ENCODE results near the gene ARHGEF4.

ARHGEF4 gene

DNA sequence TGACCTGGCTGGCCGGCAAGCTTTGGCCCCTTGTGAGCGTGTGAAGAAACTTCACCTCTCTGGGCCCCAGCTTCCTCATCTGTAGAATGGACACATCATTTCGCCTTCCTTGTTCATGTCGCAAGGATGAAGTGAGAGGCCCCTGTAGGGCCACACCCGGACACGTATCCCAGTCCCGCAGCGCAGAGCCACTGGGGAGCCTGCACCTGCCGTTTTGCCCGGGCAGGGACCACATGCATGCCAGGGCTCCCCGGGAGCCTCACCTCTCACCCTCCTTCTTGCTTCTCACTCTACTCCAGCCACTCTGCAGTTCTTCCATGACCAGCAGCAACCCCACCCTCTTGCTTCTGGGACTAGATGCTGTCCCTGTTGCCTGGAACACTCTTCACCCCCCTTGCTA is 179.1 kb downstream of the ARHGEF4 start:
- Histone ChIP-seq H3K36me3 (ENCODE audit: control insufficient read depth in 1 of 2, insufficient read depth in 2 of 2, low read length in 2 of 2) (no peaks in the 10 kb centered on the region), H4K8ac (ENCODE audit: low read depth, low read length) (no peak overlapping the region), H3K18ac (ENCODE audit: low read length) (no peak overlapping the region), H2AK5ac (ENCODE audit: low read length) (no peak overlapping the region), H2BK5ac (ENCODE audit: low read depth, low read length, poor library complexity) (no peak overlapping the region), H3K79me2 (ENCODE audit: control insufficient read depth, insufficient read depth, low read length, poor library complexity) (no peaks in the 10 kb centered on the region), H2BK12ac (ENCODE audit: low read length) (no peak overlapping the region), H3K79me1 (ENCODE audit: low read length) (no peaks in the 10 kb centered on the region), H2BK120ac (ENCODE audit: insufficient read depth, low read length, poor library complexity) (no peak overlapping the region), H2AFZ (ENCODE audit: insufficient read depth, low read length, poor library complexity) (no peak overlapping the region), H4K91ac (ENCODE audit: low read depth, low read length) (no peak overlapping the region), H3K4me2 (ENCODE audit: low read length) (no peak overlapping the region), H4K12ac (ENCODE audit: low read depth, low read length) (no peak overlapping the region), H3K23ac (ENCODE audit: low read length) (no peak overlapping the region), H3K14ac (ENCODE audit: low read length) (no peak overlapping the region), H3K4me3 (ENCODE audit: low read depth, low read length) (no peak overlapping the region), H3K9ac (ENCODE audit: low read length) (no peak overlapping the region), H3K27ac (ENCODE audit: low read depth, low read length) (no peak overlapping the region), H3K9me3 (ENCODE audit: insufficient read depth, low read depth, low read length) (no peaks in the 10 kb centered on the region), H3K4ac (ENCODE audit: low read depth, low read length) (no peak overlapping the region), H3K4me1 (ENCODE audit: control insufficient read depth in 1 of 2, insufficient read depth in 2 of 2, low read length in 2 of 2) (peaks cover 0 to 3% of the 10 kb centered on the region in 2 experiments), H3K27me3 (ENCODE audit: insufficient read depth, low read length) (no peaks in the 10 kb centered on the region)
- no peak for DNase-seq
- WGBS (ENCODE audit: extremely low coverage, insufficient coverage, insufficient read length), result no CpG with 5 or more reads among the region's 11 CpGs

DNA sequence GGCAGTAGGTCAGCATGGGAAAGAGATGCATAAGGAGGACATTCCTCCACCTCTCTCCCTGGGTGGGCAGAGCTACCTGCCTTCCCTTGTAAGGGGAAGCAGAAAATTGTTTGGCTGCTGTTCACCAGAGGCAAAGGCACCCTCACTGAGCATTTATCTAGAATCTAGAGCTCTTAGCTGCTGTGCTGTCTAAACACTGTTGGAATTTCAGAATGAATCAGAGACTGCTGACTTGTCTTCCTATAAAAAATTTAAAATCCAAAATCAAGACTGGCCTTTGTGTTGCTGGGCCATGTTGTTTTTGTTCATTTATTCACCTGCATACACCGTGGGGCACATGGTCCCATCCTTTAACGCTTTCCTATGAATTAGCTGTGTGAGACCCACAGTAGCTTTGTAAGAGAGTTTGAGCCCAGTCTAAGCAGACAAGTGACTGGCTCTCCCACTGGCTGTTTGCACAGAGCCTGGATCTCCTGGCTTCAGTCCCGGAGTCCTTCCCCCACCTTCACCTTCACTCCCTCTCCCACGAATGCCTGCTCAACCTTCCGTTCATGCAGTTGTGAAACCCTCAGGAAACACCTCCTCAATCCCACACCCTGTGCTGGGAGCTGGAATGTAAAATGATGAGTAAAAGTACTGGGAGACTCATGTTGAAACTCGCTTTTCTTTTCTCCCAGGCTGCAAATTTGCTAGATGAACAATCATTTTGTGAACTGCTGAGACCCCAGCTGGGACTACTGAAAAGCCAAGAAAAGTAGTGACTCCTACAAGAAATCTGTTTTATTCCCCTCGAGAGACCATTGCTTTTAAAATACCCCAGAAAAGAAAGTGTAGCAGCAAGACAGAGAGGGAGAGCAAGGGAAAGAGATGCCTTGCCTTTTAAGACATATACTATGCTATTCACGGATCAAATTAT is 180.4 kb downstream of the ARHGEF4 start:
- Histone ChIP-seq H2BK120ac (ENCODE audit: insufficient read depth, low read length, poor library complexity) (no peak overlapping the region), H4K12ac (ENCODE audit: low read depth, low read length) (no peak overlapping the region), H3K27me3 (ENCODE audit: insufficient read depth, low read length) (no peaks in the 10 kb centered on the region), H2AFZ (ENCODE audit: insufficient read depth, low read length, poor library complexity) (no peak overlapping the region), H3K9me3 (ENCODE audit: insufficient read depth, low read depth, low read length) (no peaks in the 10 kb centered on the region), H3K4me2 (ENCODE audit: low read length) (no peak overlapping the region), H3K27ac (ENCODE audit: low read depth, low read length) (no peak overlapping the region), H3K4me3 (ENCODE audit: low read depth, low read length) (no peak overlapping the region), H4K8ac (ENCODE audit: low read depth, low read length) (no peak overlapping the region), H3K36me3 (ENCODE audit: control insufficient read depth in 1 of 2, insufficient read depth in 2 of 2, low read length in 2 of 2) (no peaks in the 10 kb centered on the region), H3K9ac (ENCODE audit: low read length) (no peak overlapping the region), H3K14ac (ENCODE audit: low read length) (no peak overlapping the region), H3K18ac (ENCODE audit: low read length) (no peak overlapping the region), H4K91ac (ENCODE audit: low read depth, low read length) (no peak overlapping the region), H3K79me1 (ENCODE audit: low read length) (no peaks in the 10 kb centered on the region), H2BK12ac (ENCODE audit: low read length) (no peak overlapping the region), H3K4me1 (ENCODE audit: control insufficient read depth in 1 of 2, insufficient read depth in 2 of 2, low read length in 2 of 2) (peaks cover 0 to 3% of the 10 kb centered on the region in 2 experiments), H2AK5ac (ENCODE audit: low read length) (no peak overlapping the region), H3K4ac (ENCODE audit: low read depth, low read length) (no peak overlapping the region), H2BK5ac (ENCODE audit: low read depth, low read length, poor library complexity) (no peak overlapping the region), H3K79me2 (ENCODE audit: control insufficient read depth, insufficient read depth, low read length, poor library complexity) (no peaks in the 10 kb centered on the region), H3K23ac (ENCODE audit: low read length) (peak overlapping the region; percentile 94)
- DNase-seq, result peak; percentile 76 to 77
- WGBS (ENCODE audit: extremely low coverage, insufficient coverage, insufficient read length), result no CpG with 5 or more reads among the region's 8 CpGs

DNA sequence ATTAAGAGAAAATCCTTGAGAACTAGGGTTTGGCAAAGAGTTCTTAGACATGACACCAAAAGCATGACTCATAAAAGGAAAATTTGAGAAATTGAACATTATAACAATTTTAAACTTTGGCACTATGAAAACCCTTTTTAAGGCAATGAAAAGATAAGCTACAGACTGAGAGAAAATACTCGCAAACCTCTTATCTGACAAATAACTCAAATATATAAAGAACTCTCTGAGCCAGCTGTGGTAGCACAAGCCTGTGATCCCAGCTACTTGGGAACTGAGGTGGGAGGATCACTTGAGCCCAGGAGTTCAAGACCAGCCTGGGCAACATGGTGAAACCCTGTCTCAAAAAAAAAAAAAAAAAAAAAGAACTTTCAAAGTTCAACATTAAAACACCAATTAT is 186.0 kb downstream of the ARHGEF4 start:
- no peak overlapping the region for H3K14ac ChIP-seq (ENCODE audit: low read length)
- H4K91ac ChIP-seq (ENCODE audit: low read depth, low read length), result no peak overlapping the region
- H2AK5ac ChIP-seq (ENCODE audit: low read length), result no peak overlapping the region
- H3K18ac ChIP-seq (ENCODE audit: low read length), result no peak overlapping the region
- H3K79me1 ChIP-seq (ENCODE audit: low read length), result no peaks in the 10 kb centered on the region
- peak in 1 of 2 donors; percentile 35 for DNase-seq
- no peak overlapping the region for H3K4me2 ChIP-seq (ENCODE audit: low read length)
- no peak overlapping the region for H2BK5ac ChIP-seq (ENCODE audit: low read depth, low read length, poor library complexity)
- WGBS (ENCODE audit: extremely low coverage, insufficient coverage, insufficient read length), result no CpG with 5 or more reads among the region's 1 CpG
- no peak overlapping the region for H3K4ac ChIP-seq (ENCODE audit: low read depth, low read length)
- H3K27me3 ChIP-seq (ENCODE audit: insufficient read depth, low read length), result no peaks in the 10 kb centered on the region
- no peak overlapping the region for H3K23ac ChIP-seq (ENCODE audit: low read length)
- H3K79me2 ChIP-seq (ENCODE audit: control insufficient read depth, insufficient read depth, low read length, poor library complexity), result no peaks in the 10 kb centered on the region
- H3K4me3 ChIP-seq (ENCODE audit: low read depth, low read length), result no peak overlapping the region
- H3K36me3 ChIP-seq (ENCODE audit: control insufficient read depth in 1 of 2, insufficient read depth in 2 of 2, low read length in 2 of 2), result no peaks in the 10 kb centered on the region
- no peak overlapping the region for H4K12ac ChIP-seq (ENCODE audit: low read depth, low read length)
- no peaks in the 10 kb centered on the region for H3K4me1 ChIP-seq (ENCODE audit: control insufficient read depth in 1 of 2, insufficient read depth in 2 of 2, low read length in 2 of 2)
- H3K27ac ChIP-seq (ENCODE audit: low read depth, low read length), result no peak overlapping the region
- H4K8ac ChIP-seq (ENCODE audit: low read depth, low read length), result no peak overlapping the region
- H2AFZ ChIP-seq (ENCODE audit: insufficient read depth, low read length, poor library complexity), result no peak overlapping the region
- no peak overlapping the region for H3K9ac ChIP-seq (ENCODE audit: low read length)
- H3K9me3 ChIP-seq (ENCODE audit: insufficient read depth, low read depth, low read length), result peaks cover 2% of the 10 kb centered on the region
- H2BK120ac ChIP-seq (ENCODE audit: insufficient read depth, low read length, poor library complexity), result no peak overlapping the region
- H2BK12ac ChIP-seq (ENCODE audit: low read length), result no peak overlapping the region

DNA sequence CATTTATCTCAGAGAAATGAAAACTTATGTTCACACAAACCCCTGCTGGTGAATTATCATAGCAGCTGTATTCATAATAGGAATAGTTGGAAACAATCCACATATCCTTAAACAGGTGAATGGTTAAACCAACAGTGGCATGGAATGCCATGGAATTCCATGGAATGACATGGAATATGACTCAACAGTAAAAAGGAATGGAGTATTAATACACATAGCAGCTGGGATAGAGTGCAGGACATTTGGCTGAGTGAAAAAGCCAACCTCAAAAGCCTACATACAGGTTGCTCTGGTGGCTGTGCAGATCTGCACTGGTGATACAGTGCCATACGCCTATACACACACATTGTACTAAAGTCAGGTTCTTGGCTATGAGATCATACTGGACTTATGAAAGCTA is 187.0 kb downstream of the ARHGEF4 start:
- no peak overlapping the region for H3K27ac ChIP-seq (ENCODE audit: low read depth, low read length)
- no peak overlapping the region for H2BK120ac ChIP-seq (ENCODE audit: insufficient read depth, low read length, poor library complexity)
- H3K4me2 ChIP-seq (ENCODE audit: low read length), result no peak overlapping the region
- H3K18ac ChIP-seq (ENCODE audit: low read length), result no peak overlapping the region
- H3K4me1 ChIP-seq (ENCODE audit: control insufficient read depth in 1 of 2, insufficient read depth in 2 of 2, low read length in 2 of 2), result no peaks in the 10 kb centered on the region
- H2AK5ac ChIP-seq (ENCODE audit: low read length), result no peak overlapping the region
- H3K9ac ChIP-seq (ENCODE audit: low read length), result no peak overlapping the region
- no peak overlapping the region for H2BK12ac ChIP-seq (ENCODE audit: low read length)
- no peaks in the 10 kb centered on the region for H3K36me3 ChIP-seq (ENCODE audit: control insufficient read depth in 1 of 2, insufficient read depth in 2 of 2, low read length in 2 of 2)
- DNase-seq, result peak; percentile 16 to 34
- H3K4me3 ChIP-seq (ENCODE audit: low read depth, low read length), result no peak overlapping the region
- H3K79me1 ChIP-seq (ENCODE audit: low read length), result no peaks in the 10 kb centered on the region
- no peaks in the 10 kb centered on the region for H3K79me2 ChIP-seq (ENCODE audit: control insufficient read depth, insufficient read depth, low read length, poor library complexity)
- no peak overlapping the region for H4K12ac ChIP-seq (ENCODE audit: low read depth, low read length)
- WGBS (ENCODE audit: extremely low coverage, insufficient coverage, insufficient read length), result no CpG with 5 or more reads among the region's 1 CpG
- no peak overlapping the region for H3K23ac ChIP-seq (ENCODE audit: low read length)
- no peak overlapping the region for H2AFZ ChIP-seq (ENCODE audit: insufficient read depth, low read length, poor library complexity)
- no peaks in the 10 kb centered on the region for H3K27me3 ChIP-seq (ENCODE audit: insufficient read depth, low read length)
- H3K14ac ChIP-seq (ENCODE audit: low read length), result no peak overlapping the region
- H3K4ac ChIP-seq (ENCODE audit: low read depth, low read length), result no peak overlapping the region
- H4K8ac ChIP-seq (ENCODE audit: low read depth, low read length), result no peak overlapping the region
- H3K9me3 ChIP-seq (ENCODE audit: insufficient read depth, low read depth, low read length), result peaks cover 7% of the 10 kb centered on the region
- no peak overlapping the region for H4K91ac ChIP-seq (ENCODE audit: low read depth, low read length)
- H2BK5ac ChIP-seq (ENCODE audit: low read depth, low read length, poor library complexity), result no peak overlapping the region
